Activated CD8-positive, alpha-beta T cell treated with anti-CD3 and anti-CD28 coated beads for 36 hours (primary cell): ENCODE results near the gene TIAM2. TPM values are rescaled to one million over a fixed set of nuclear protein-coding genes. Genes with fewer than 3 reads are reported as not detected.

Experiments
- ATAC-seq: fragments of 200-7000 bp; cut with Tn5 transposase; one replicate; pipeline ENCODE4 v1.10.0; 2021; ENCODE audit warnings: mild to moderate bottlenecking, moderate library complexity
- CTCF ChIA-PET: fragments of 350-600 bp; sonication (Branson Sonifier 250); formaldehyde crosslinking; loops from one replicate; lab custom pipeline; 2021; ENCODE audit warnings: antibody characterized with exemption; lab: Charles Lee
- POLR2A ChIA-PET: fragments of 350-600 bp; sonication (Branson Sonifier 250); formaldehyde crosslinking; loops from one replicate; lab custom pipeline; 2021; ENCODE audit warnings: antibody characterized with exemption; lab: Charles Lee
- DNase-seq: peaks from one replicate; pipeline ENCODE4 v3.0.0-alpha.2; 2020
- H3K27ac Mint-ChIP-seq: one replicate; pipeline ENCODE4 v1.8.0; 2021; ENCODE audit warnings: mild to moderate bottlenecking, mixed read lengths
- H3K27me3 Mint-ChIP-seq: one replicate; pipeline ENCODE4 v1.8.0; 2021; ENCODE audit warnings: mixed read lengths
- H3K36me3 Mint-ChIP-seq: one replicate; pipeline ENCODE4 v1.8.0; 2021; ENCODE audit warnings: low read depth, mixed read lengths
- H3K4me1 Mint-ChIP-seq: one replicate; pipeline ENCODE4 v1.8.0; 2021; ENCODE audit warnings: low read depth, mixed read lengths
- H3K4me3 Mint-ChIP-seq: one replicate; pipeline ENCODE4 v1.8.0; 2021; ENCODE audit warnings: mild to moderate bottlenecking, moderate library complexity, mixed read lengths
- H3K9me3 Mint-ChIP-seq: one replicate; pipeline ENCODE4 v1.8.0; 2021; ENCODE audit warnings: mixed read lengths
- CTCF ChIP-seq: fragments of 200-600 bp; IDR thresholded peaks from one replicate; pipeline ENCODE4 v1.8.0; 2022; ENCODE audit warnings: antibody characterized with exemption, mild to moderate bottlenecking
- intact Hi-C: fragments of 100-400 bp; cut with micrococcal nuclease; formaldehyde crosslinking; loops from one replicate; pipeline ENCODE4 v1.10.0; 2022
- total RNA-seq, 2 experiments: library from RNA; stranded (reverse); gene quantifications; one replicate each; pipeline ENCODE4 v1.2.3, GENCODE V29; 2021

TIAM2 gene
- total RNA-seq, 2 experiments from 2014 or later: 5.6 to 7.1 TPM

- Mint-ChIP-seq H3K36me3 (no peaks in the 10 kb centered on the region), H3K27ac (peak overlapping the region; percentile 80), H3K9me3 (no peaks in the 10 kb centered on the region), H3K4me3 (peak overlapping the region; percentile 68), H3K27me3 (peaks cover 8% of the 10 kb centered on the region), H3K4me1 (peaks cover 28% of the 10 kb centered on the region)
- ChIA-PET CTCF (interaction anchor here (0.8 kb wide), 1 partner anchor 71 kb away, joined by 3 read pairs; no protein-coding TSS in a partner anchor), POLR2A (no interaction called here)
- ATAC-seq: peak; percentile 43
- intact Hi-C loops: no loop called here
- no peak for DNase-seq
- no peak for TF ChIP-seq CTCF
Observed at GRCh38 chr6:155106456-155107115, 111.5 kb downstream of the TIAM2 start.

- no peak for ATAC-seq
- TF ChIP-seq CTCF: no peak
- DNase-seq: no peak
- peaks cover 29% of the 10 kb centered on the region for H3K4me1 Mint-ChIP-seq
- H3K9me3 Mint-ChIP-seq: no peaks in the 10 kb centered on the region
- H3K27me3 Mint-ChIP-seq: peaks cover 10% of the 10 kb centered on the region
- POLR2A ChIA-PET: interaction anchor here (1.2 kb wide), 1 partner anchor 14 kb away, joined by 4 read pairs; no protein-coding TSS in a partner anchor
- H3K36me3 Mint-ChIP-seq: no peaks in the 10 kb centered on the region
- H3K4me3 Mint-ChIP-seq: peak overlapping the region; percentile 68
- CTCF ChIA-PET: interaction anchor here (0.8 to 1.1 kb wide), 2 partner anchors 70 to 180 kb away, joined by 3 read pairs; no protein-coding TSS in a partner anchor
- H3K27ac Mint-ChIP-seq: peak overlapping the region; percentile 80
- intact Hi-C loops: no loop called here
Observed at GRCh38 chr6:155107432-155108069, 112.4 kb downstream of the TIAM2 start.

- ChIA-PET CTCF (interaction anchor here (1.1 kb wide), 1 partner anchor 180 kb away, joined by 3 read pairs; no protein-coding TSS in a partner anchor), POLR2A (interaction anchor here (1.2 kb wide), 1 partner anchor 14 kb away, joined by 4 read pairs; no protein-coding TSS in a partner anchor)
- intact Hi-C loops: no loop called here
- no peak for ATAC-seq
- H3K27me3 Mint-ChIP-seq: peaks cover 13% of the 10 kb centered on the region
- no peak for TF ChIP-seq CTCF
- peak overlapping the region; percentile 68 for H3K4me3 Mint-ChIP-seq
- DNase-seq: no peak
- no peaks in the 10 kb centered on the region for H3K9me3 Mint-ChIP-seq
- H3K36me3 Mint-ChIP-seq: no peaks in the 10 kb centered on the region
- peaks cover 29% of the 10 kb centered on the region for H3K4me1 Mint-ChIP-seq
- peak overlapping the region; percentile 36 for H3K27ac Mint-ChIP-seq
Observed at GRCh38 chr6:155108070-155108820, 113.1 kb downstream of the TIAM2 start.

GRCh38 chr6:155110721-155111120 lies 115.6 kb downstream of the TIAM2 start:
- Mint-ChIP-seq H3K27me3 (peaks cover 13% of the 10 kb centered on the region), H3K27ac (no peak overlapping the region), H3K9me3 (no peaks in the 10 kb centered on the region), H3K4me3 (no peak overlapping the region), H3K4me1 (peaks cover 24% of the 10 kb centered on the region), H3K36me3 (no peaks in the 10 kb centered on the region)
- no peak for TF ChIP-seq CTCF
- ChIA-PET CTCF (no interaction called here), POLR2A (no interaction called here)
- DNase-seq: no peak
- no peak for ATAC-seq
- intact Hi-C loops: no loop called here
